ENCODE data around the gene ADCYAP1R1.

Gene ADCYAP1R1

DNA sequence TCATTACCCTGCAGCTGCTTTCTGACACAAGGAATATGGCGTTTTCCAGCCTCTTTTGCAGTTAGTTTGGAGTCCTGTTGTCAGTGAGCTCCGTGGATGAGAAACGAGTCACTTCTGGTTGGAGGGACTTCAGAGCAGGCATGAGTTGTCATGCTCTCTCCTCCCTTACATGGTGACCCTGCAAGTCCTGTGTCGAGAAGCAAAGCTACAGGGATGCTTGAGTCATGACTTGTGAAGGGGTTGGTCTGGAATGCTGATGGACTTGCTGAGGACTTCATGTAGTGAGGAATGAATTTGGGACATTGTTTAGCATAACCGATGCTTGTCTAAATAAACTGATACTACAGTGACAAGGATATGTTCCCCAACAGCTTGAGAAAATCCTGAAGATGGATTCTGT, 108.8 kb downstream of the ADCYAP1R1 start:
- peaks cover 6% of the 10 kb centered on the region for H3K27me3 ChIP-seq (ENCODE audit: insufficient read depth, low read length, poor library complexity)
- H3K27ac ChIP-seq (ENCODE audit: low read length) = no peak overlapping the region
- H2AFZ ChIP-seq (ENCODE audit: low read depth, low read length) = no peak overlapping the region
- DNase-seq (no peak), ATAC-seq (ENCODE audit: insufficient read depth, low read depth) (no peak)
- no peaks in the 10 kb centered on the region for H3K9me3 ChIP-seq (ENCODE audit: insufficient read depth, low read length, severe bottlenecking)
- no peaks in the 10 kb centered on the region for H3K4me1 ChIP-seq (ENCODE audit: insufficient read depth, low read length)
- H3K9ac ChIP-seq (ENCODE audit: low read depth, low read length) = no peak overlapping the region
- H4K20me1 ChIP-seq (ENCODE audit: insufficient read depth, low read length) = no peaks in the 10 kb centered on the region
- no peak overlapping the region for H3K4me3 ChIP-seq (ENCODE audit: low read depth in 1 of 2, low read length in 2 of 2)
- H3K36me3 ChIP-seq (ENCODE audit: insufficient read depth, low read length) = no peaks in the 10 kb centered on the region
- TF ChIP-seq EZH2 (IDR thresholded peaks at IDR 0.05; ENCODE audit: borderline replicate concordance, low read depth, low read length, severe bottlenecking) = no peak
- TF ChIP-seq, protein P1, sequence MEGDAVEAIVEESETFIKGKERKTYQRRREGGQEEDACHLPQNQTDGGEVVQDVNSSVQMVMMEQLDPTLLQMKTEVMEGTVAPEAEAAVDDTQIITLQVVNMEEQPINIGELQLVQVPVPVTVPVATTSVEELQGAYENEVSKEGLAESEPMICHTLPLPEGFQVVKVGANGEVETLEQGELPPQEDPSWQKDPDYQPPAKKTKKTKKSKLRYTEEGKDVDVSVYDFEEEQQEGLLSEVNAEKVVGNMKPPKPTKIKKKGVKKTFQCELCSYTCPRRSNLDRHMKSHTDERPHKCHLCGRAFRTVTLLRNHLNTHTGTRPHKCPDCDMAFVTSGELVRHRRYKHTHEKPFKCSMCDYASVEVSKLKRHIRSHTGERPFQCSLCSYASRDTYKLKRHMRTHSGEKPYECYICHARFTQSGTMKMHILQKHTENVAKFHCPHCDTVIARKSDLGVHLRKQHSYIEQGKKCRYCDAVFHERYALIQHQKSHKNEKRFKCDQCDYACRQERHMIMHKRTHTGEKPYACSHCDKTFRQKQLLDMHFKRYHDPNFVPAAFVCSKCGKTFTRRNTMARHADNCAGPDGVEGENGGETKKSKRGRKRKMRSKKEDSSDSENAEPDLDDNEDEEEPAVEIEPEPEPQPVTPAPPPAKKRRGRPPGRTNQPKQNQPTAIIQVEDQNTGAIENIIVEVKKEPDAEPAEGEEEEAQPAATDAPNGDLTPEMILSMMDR (IDR thresholded peaks at IDR 0.05; ENCODE audit: borderline replicate concordance, extremely low read depth, low read length, poor library complexity, severe bottlenecking) = no peak
- H3K79me2 ChIP-seq (ENCODE audit: insufficient read depth, low read length) = no peaks in the 10 kb centered on the region
- H3K4me2 ChIP-seq (ENCODE audit: insufficient read depth, low read length) = no peak overlapping the region
